DND-41 (cell line): ENCODE measurements around the gene FPR2.
A peak's percentile ranks its signal among the peaks of the same experiment; 100 is the strongest.

ENCODE experiments used
- ATAC-seq: fragments of 200-7000 bp; cut with Tn5 transposase; 3 replicates; pipeline ENCODE4 v1.9.1; 2021; ENCODE audit warnings: low read depth; ENCODE audit not compliant: insufficient read depth
- DNase-seq: peaks from one replicate; pipeline ENCODE4 v3.0.0-alpha.2; 2020
- H2AFZ ChIP-seq: 2 replicates; pipeline ENCODE4 v1.6.0; 2012; ENCODE audit warnings: low read depth, low read length
- H3K27ac ChIP-seq: 2 replicates; pipeline ENCODE4 v1.5.1; 2012; ENCODE audit warnings: low read length, inconsistent platforms
- H3K27me3 ChIP-seq: fragments of 200-600 bp; sonication (generic); 2 replicates; pipeline ENCODE4 v1.6.0; 2012; ENCODE audit warnings: low read length, mild to moderate bottlenecking, inconsistent platforms; ENCODE audit not compliant: insufficient read depth, poor library complexity
- H3K36me3 ChIP-seq: 2 replicates; pipeline ENCODE4 v1.5.1; 2012; ENCODE audit warnings: low read length, inconsistent platforms; ENCODE audit not compliant: insufficient read depth
- H3K4me1 ChIP-seq: 2 replicates; pipeline ENCODE4 v1.5.1; 2012; ENCODE audit warnings: mild to moderate bottlenecking, low read length; ENCODE audit not compliant: insufficient read depth
- H3K4me2 ChIP-seq: 2 replicates; pipeline ENCODE4 v1.6.0; 2012; ENCODE audit warnings: mild to moderate bottlenecking, moderate library complexity, low read length, inconsistent platforms; ENCODE audit not compliant: insufficient read depth
- H3K4me3 ChIP-seq, 2 experiments: fragments of 200-600 bp in 1 of 2; shearing (Covaris generic) in 1 of 2; 2 replicates each; pipeline ENCODE4 v1.5.1; 2012 to 2016; ENCODE audit warnings: inconsistent platforms in 2 of 2, low read length in 2 of 2, mild to moderate bottlenecking in 2 of 2, low read depth in 1 of 2, moderate library complexity in 1 of 2
- H3K79me2 ChIP-seq: 2 replicates; pipeline ENCODE4 v1.6.0; 2012; ENCODE audit warnings: low read length, inconsistent platforms; ENCODE audit not compliant: insufficient read depth
- H3K9ac ChIP-seq: 2 replicates; pipeline ENCODE4 v1.6.0; 2012; ENCODE audit warnings: low read depth, mild to moderate bottlenecking, inconsistent platforms, low read length, moderate library complexity
- H3K9me3 ChIP-seq: 2 replicates; pipeline ENCODE4 v1.5.1; 2012; ENCODE audit warnings: low read length, moderate library complexity, mild to moderate bottlenecking, inconsistent platforms; ENCODE audit not compliant: insufficient read depth, severe bottlenecking
- H4K20me1 ChIP-seq: 2 replicates; pipeline ENCODE4 v1.6.0; 2012; ENCODE audit warnings: low read length; ENCODE audit not compliant: insufficient read depth
- EZH2 ChIP-seq: IDR thresholded peaks from 3 replicates; pipeline ENCODE4 v1.6.1; 2012; ENCODE audit warnings: borderline replicate concordance, low read depth, mild to moderate bottlenecking, moderate library complexity, low read length, inconsistent platforms; ENCODE audit not compliant: severe bottlenecking
- TF ChIP-seq, protein P1 (sequence below): IDR thresholded peaks from 2 replicates; pipeline ENCODE4 v1.5.1; 2012; ENCODE audit warnings: borderline replicate concordance, low read length, moderate library complexity, mild to moderate bottlenecking; ENCODE audit not compliant: poor library complexity, severe bottlenecking; ENCODE audit errors: extremely low read depth

FPR2 gene, protein sequence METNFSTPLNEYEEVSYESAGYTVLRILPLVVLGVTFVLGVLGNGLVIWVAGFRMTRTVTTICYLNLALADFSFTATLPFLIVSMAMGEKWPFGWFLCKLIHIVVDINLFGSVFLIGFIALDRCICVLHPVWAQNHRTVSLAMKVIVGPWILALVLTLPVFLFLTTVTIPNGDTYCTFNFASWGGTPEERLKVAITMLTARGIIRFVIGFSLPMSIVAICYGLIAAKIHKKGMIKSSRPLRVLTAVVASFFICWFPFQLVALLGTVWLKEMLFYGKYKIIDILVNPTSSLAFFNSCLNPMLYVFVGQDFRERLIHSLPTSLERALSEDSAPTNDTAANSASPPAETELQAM

GRCh38 chr19:51760697-51761356 is at the start of gene FPR2:
Gene FPR2, plus strand, starts transcription at chr19:51761180. Its CDS starts 7,479 bp downstream, at chr19:51768659.
- Histone ChIP-seq H2AFZ (no peak within 1 kb of the TSS), H3K4me1 (no peaks in the 10 kb centered on the region), H3K9ac (no peak within 1 kb of the TSS), H3K9me3 (no peaks in the 10 kb centered on the region), H3K36me3 (no peaks in the 10 kb centered on the region), H3K79me2 (no peaks in the 10 kb centered on the region), H3K4me2 (no peak within 1 kb of the TSS), H3K27ac (no peak within 1 kb of the TSS), H3K27me3 (no peaks in the 10 kb centered on the region), H3K4me3 (no peak within 1 kb of the TSS), H4K20me1 (no peaks in the 10 kb centered on the region)
- ATAC-seq (no peak), DNase-seq (no peak)
- TF ChIP-seq EZH2: no peak
- TF ChIP-seq, protein P1, sequence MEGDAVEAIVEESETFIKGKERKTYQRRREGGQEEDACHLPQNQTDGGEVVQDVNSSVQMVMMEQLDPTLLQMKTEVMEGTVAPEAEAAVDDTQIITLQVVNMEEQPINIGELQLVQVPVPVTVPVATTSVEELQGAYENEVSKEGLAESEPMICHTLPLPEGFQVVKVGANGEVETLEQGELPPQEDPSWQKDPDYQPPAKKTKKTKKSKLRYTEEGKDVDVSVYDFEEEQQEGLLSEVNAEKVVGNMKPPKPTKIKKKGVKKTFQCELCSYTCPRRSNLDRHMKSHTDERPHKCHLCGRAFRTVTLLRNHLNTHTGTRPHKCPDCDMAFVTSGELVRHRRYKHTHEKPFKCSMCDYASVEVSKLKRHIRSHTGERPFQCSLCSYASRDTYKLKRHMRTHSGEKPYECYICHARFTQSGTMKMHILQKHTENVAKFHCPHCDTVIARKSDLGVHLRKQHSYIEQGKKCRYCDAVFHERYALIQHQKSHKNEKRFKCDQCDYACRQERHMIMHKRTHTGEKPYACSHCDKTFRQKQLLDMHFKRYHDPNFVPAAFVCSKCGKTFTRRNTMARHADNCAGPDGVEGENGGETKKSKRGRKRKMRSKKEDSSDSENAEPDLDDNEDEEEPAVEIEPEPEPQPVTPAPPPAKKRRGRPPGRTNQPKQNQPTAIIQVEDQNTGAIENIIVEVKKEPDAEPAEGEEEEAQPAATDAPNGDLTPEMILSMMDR: no peak

DNA sequence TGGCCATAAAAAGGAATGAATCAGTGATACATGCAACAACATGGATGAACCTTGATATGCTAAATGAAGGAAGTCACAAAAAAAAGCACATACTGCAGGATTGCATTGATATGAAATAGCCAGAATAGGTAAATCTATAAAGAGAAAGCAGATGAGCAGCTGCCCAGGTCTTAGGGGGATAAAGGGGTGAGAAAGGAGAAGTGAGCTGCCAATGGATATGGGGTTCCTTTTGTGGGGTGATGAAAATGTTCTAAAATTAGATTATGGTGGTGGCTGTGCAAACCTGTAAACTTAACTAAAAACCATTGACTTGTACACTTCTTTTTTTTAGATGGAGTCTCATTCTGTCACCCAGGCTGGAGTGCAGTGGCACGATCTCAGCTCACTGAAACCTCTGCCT is 49.3 kb upstream of the FPR2 start:
- ATAC-seq (no peak), DNase-seq (no peak)
- Histone ChIP-seq H2AFZ (no peak overlapping the region), H3K9me3 (no peaks in the 10 kb centered on the region), H3K36me3 (no peaks in the 10 kb centered on the region), H3K27me3 (peaks cover 16% of the 10 kb centered on the region), H3K9ac (no peak overlapping the region), H3K4me2 (no peak overlapping the region), H3K4me1 (no peaks in the 10 kb centered on the region), H3K79me2 (no peaks in the 10 kb centered on the region), H3K27ac (no peak overlapping the region), H3K4me3 (no peak overlapping the region), H4K20me1 (no peaks in the 10 kb centered on the region)
- TF ChIP-seq EZH2: no peak
- TF ChIP-seq, protein P1: no peak

DNA sequence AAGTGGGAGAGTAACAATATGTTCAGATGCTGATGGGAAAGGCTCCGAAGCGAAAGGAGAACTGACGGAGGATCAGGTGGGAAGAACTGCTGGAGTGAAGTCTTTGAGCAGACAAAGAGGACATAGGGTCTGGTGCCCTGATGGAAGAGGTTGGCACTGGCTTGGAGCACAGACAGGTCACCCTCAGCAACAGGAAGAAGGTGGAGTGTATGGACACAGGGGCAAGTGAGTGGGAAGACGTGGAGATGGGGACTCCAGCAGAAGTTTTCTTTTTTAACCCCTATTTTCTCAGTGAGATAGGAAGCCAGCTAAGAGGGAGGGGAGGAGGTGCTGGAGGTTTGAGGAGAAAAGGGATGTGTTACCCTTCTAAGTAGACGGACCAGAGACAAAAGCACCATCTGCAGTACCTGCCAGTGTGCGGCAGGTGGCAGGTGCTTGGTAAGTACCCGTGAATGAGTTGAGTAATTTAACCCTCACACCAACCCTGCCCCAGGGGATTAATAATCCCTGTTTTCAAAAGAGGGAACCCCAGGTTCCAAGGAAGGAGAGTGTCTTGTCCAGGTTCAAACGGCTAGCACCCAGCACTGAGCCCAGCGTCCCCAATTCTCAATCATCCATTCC is 48.4 kb upstream of the FPR2 start:
- H4K20me1 ChIP-seq: no peaks in the 10 kb centered on the region
- ATAC-seq (no peak), DNase-seq (no peak)
- H3K9me3 ChIP-seq: no peaks in the 10 kb centered on the region
- no peak for TF ChIP-seq EZH2
- TF ChIP-seq, protein P1: peak; percentile 44
- H3K4me2 ChIP-seq: no peak overlapping the region
- H3K27me3 ChIP-seq: peaks cover 16% of the 10 kb centered on the region
- no peak overlapping the region for H2AFZ ChIP-seq
- H3K36me3 ChIP-seq: no peaks in the 10 kb centered on the region
- no peak overlapping the region for H3K4me3 ChIP-seq
- no peaks in the 10 kb centered on the region for H3K79me2 ChIP-seq
- H3K9ac ChIP-seq: no peak overlapping the region
- no peak overlapping the region for H3K27ac ChIP-seq
- H3K4me1 ChIP-seq: no peaks in the 10 kb centered on the region
